GM10248 (cell line): Measurements from ENCODE around the gene KIF18B.

Source experiments
- CTCF ChIA-PET: fragments of 300-600 bp; sonication (Branson Sonifier 250); formaldehyde crosslinking; extraction: SDS; loops from one replicate; lab custom pipeline; 2021; ENCODE audit warnings: antibody characterized with exemption; lab: Yijun Ruan, JAX
- POLR2A ChIA-PET: fragments of 350-650 bp; sonication (Branson Sonifier 250); formaldehyde crosslinking; extraction: SDS; loops from one replicate; lab custom pipeline; 2020; ENCODE audit warnings: antibody characterized with exemption; lab: Yijun Ruan, JAX
- DNase-seq: peaks from one replicate; pipeline ENCODE4 v3.0.0; 2012; ENCODE audit errors: extremely low spot score
- TF ChIP-seq, protein P1 (sequence below): IDR thresholded peaks from 2 replicates; pipeline ENCODE4 v1.5.1; 2012; ENCODE audit warnings: mild to moderate bottlenecking, low read depth; ENCODE audit errors: extremely low read depth, missing control alignments, control extremely low read depth

KIF18B gene

DNA sequence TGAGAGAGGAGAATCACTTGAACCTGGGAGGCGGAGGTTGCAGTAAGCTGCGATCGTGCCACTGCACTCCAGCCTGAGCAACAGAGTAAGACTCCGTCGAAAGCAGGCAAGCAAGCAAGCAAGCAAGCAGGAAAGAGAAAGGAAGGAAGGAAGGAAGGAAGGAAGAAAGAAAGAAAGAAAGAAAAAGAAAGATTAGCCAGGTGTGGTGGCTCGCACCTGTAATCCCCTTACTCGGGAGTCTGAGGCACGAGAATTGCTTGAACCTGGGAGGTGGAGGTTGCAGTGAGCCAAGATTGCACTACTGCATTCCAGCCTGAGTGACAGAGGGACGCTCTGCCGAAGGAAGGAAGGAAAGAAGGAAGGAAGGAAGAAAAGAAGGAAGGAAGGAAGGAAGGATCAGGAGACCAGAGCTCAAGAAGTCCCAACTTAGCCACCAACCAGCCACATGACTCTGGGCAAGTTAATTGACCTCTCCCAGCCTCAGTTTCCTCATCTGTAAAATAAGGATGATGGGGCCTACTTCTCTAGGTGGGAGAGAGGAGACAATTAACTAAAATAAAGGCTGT, 38.7 kb downstream of the KIF18B start:
- ChIA-PET POLR2A (no interaction called here), CTCF (interaction anchor here (1.4 to 3.9 kb wide), 2 partner anchors 11 to 15 kb away, joined by 7 to 53 read pairs; no protein-coding TSS in a partner anchor)
- TF ChIP-seq, protein P1, sequence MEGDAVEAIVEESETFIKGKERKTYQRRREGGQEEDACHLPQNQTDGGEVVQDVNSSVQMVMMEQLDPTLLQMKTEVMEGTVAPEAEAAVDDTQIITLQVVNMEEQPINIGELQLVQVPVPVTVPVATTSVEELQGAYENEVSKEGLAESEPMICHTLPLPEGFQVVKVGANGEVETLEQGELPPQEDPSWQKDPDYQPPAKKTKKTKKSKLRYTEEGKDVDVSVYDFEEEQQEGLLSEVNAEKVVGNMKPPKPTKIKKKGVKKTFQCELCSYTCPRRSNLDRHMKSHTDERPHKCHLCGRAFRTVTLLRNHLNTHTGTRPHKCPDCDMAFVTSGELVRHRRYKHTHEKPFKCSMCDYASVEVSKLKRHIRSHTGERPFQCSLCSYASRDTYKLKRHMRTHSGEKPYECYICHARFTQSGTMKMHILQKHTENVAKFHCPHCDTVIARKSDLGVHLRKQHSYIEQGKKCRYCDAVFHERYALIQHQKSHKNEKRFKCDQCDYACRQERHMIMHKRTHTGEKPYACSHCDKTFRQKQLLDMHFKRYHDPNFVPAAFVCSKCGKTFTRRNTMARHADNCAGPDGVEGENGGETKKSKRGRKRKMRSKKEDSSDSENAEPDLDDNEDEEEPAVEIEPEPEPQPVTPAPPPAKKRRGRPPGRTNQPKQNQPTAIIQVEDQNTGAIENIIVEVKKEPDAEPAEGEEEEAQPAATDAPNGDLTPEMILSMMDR: no peak
- no peak for DNase-seq

DNA sequence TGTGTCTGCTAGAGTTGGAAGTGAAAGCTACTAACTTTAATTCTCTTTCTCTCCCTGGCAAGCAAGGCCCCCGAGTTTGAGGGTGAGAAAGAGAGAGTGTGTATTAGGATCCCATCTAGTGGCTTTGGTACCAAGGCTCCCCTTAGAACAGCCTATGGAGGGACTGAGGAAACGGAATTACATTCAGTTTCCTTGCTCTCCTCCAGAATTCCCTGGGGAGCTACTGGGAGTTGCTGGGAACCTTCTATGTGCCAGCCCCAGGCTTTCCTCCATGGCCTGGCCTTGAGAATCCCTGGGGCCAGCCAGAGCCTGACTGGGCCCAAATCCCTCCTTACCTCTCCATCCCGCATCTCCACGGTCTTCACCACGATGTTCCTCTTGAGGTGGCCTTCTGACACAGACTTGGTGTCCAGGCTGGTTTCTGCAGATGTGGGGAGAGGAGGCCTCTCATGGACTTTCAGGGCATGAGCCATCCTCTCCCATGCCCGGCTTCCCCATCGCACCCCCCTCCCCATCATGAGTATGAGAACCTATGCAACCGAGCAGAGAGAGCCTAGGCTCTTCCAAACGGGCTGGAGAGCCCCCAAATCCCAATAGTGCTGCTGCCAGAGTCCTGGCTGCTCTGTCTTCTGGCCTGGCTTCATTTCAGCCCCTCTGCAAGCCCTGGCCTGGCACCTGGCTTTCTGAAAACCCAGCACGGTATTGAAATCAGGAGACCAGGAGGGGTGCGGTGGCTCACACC, 39.7 kb downstream of the KIF18B start:
- ChIA-PET CTCF (interaction anchor here (1.0 to 8.7 kb wide), 8 partner anchors 9 to 113 kb away, joined by 3 to 65 read pairs (median 4); partner anchors contain the start of gene EFTUD2), POLR2A (no interaction called here)
- DNase-seq: no peak
- TF ChIP-seq, protein P1: no peak

DNA sequence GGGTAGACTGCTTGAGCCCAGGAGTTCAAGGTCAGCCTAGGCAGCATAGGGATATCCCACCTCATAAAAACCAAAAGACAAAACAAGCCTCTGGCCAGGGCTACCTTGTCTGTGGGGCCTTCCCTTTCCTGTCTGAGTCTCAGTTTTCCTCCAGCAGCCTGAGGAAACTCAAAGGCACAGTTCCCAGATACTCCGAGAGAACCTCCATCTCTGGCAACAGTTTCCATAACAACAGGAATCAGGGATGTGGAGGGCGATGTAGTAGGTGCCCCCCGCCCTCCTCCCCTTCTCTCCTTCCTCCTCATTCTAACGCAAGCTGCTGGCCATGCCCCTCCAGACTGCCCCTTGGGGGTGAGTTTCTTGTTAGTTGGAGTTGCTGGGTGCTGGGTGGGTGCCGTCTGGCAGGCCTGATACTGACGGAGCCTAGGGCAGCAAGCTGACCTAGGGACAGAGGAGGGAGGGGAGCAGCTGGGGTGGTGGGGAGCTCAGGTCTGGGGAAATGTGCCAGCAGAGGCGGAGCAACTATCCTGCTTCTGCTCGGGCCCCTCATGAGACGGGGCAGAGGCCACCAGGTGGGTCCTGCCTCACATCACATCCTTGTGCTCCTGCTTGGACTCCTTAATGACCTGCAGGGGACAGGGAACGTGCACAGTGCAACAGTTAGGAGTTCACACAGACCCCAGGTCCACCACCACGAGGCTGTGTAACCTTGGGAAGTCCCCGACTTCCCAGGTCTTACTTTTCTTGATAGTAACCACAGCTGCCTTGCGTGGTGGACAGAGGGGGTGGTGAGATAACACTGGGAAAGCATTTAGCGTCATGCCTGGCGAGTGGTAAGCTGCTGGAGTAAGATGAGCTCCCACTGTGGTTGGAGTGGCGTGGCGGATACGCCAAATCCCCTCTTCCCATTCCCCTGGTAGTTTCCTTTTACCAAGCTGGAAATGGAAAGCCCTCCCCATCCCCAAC, 40.5 kb downstream of the KIF18B start:
- CTCF ChIA-PET: interaction anchor here (1.0 to 8.7 kb wide), 7 partner anchors 8 to 114 kb away, joined by 3 to 65 read pairs (median 4); partner anchors contain the start of gene EFTUD2
- DNase-seq: no peak

DNA sequence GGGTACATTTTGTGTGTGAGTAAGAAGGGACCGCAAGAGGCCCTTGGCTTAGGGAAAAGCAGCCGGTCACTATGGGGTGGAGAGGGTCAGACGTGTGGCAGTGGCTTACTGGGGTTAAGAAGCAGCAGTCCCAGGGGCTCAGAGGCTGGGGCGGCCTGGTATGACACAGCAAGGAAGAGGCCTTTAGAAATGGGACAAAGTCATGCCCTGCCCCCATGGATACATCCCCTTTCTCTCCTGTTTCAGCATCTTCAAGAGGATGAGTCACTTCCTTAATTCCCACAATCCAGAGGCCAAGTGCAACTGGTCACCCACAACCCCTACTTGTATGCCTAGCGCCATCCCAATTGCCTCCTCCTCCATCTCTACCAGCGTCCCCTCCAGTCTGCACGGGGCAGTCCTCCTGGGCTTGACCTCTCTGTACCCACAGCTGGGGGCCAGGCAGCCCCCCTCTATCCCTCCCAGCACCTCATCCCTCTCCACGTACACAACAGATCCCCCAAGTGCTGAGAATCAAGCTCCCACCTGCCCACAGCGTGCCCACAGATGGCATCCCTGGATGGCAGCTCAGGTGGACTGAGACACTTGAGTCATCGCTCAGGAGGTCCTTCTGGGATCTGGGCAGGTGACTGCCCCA, 41.4 kb downstream of the KIF18B start:
- CTCF ChIA-PET: interaction anchor here (8.7 kb wide), 1 partner anchor 13 kb away, joined by 65 read pairs; no protein-coding TSS in a partner anchor
- POLR2A ChIA-PET: no interaction called here
- TF ChIP-seq, protein P1: no peak
- no peak for DNase-seq

More for the DNA sequence above, 40.5 kb downstream of the KIF18B start:
- TF ChIP-seq, protein P1: no peak
- POLR2A ChIA-PET: no interaction called here

DNA sequence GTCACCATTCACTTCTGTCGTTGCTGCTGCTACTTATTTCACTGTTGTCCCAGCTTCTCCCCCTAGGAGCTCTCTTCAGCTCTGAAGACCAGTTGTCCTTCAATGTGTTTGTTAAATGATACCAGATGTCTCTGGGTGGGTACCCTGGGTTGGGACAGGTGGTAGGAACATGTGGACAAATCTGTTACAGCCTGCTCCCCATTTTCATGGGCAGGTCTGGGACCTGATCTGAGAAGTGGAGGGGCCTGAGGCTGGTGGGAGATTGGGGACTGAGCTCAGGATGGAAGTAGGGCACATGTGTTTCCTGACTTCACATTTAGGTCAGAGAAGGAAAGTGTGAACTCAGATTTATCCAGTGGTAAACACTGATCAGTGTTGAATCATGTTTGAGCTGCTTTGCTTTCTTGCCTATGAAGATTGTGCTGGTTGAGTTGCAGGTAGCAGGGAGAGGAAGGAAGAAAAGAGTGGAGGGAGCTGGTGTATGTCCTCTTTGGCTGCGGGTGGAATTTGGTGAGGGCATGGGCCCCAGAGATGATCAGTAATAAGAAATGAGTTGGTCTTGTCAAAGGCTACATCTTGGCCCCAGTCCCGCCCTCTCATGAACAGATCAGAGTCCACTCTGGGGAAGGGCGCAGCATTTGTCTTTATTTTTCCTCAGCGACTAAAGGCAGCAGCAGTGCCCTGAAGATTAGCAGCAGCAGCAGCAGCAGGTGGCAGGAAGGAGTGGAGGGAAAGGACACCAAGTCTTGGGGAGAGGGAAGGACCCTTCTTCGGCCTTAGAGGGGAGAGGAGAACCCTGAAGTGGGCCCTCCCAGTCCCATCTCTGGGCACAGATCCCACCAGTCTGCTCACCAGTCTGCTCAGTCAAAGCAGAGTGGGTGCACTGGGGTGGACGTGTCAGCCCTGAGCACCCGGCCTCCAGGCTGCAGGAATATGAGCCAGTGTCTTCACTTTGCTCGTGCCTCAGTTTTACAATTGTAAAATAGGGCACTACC, 42.3 kb downstream of the KIF18B start:
- ChIA-PET POLR2A (no interaction called here), CTCF (interaction anchor here (1.2 to 8.7 kb wide), 2 partner anchors 14 to 230 kb away, joined by 3 to 65 read pairs; partner anchors contain the start of gene ACBD4)
- no peak for DNase-seq
- TF ChIP-seq, protein P1: no peak
